ENCODE measurements around the gene L3MBTL2. TPM values are rescaled to one million over a fixed set of nuclear protein-coding genes. Genes with fewer than 3 reads are reported as not detected.

Gene L3MBTL2
- total RNA-seq, 4 donors from 2014 or later = 2.1 to 35.1 (median 22.2) TPM

DNA sequence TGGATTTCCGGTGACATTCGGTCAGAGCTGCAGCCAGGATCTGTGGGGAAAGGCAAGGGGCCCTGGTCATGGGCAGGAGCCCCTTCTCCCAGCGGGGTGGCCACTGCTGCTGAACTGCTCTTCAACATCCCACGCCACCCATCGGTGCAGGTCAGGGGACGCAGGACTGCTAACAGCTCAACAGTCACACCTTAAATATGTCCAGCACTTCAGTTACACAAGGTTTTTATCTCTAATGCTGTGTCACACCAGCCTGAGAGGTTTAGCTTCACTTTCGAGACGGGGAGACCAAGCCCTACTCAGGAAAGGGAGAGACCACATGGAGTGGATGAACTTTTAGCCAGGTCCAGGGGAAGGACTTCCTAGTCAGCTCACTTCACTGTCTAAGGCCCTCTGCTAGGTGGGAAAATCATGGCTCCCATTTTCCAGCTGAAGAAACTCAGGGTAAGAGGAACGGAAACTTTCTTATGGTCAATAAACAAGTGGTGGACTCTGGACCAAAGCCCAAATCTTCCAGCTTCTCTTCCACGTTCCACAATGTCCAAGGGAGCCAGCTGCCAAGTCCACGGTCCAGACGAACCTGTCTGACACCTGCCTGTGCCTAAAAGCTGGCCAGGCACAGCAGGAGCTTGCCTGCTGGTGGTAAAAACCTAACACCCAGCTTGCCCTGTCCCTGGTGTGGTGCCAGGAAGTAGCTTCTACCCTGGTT lies 56.6 kb downstream of the L3MBTL2 start:
- no peak for DNase-seq
- Histone ChIP-seq H3K9me3 (no peaks in the 10 kb centered on the region), H3K4me1 (no peaks in the 10 kb centered on the region), H3K36me3 (no peaks in the 10 kb centered on the region), H3K27me3 (no peaks in the 10 kb centered on the region), H3K4me3 (no peak overlapping the region), H3K27ac (no peak overlapping the region)
- intact Hi-C loops (cut with DNase I; ENCODE audit: low total_unique reads) = no loop called here
- no peak for TF ChIP-seq POLR2A (IDR thresholded peaks at IDR 0.05)
- TF ChIP-seq, protein P1, sequence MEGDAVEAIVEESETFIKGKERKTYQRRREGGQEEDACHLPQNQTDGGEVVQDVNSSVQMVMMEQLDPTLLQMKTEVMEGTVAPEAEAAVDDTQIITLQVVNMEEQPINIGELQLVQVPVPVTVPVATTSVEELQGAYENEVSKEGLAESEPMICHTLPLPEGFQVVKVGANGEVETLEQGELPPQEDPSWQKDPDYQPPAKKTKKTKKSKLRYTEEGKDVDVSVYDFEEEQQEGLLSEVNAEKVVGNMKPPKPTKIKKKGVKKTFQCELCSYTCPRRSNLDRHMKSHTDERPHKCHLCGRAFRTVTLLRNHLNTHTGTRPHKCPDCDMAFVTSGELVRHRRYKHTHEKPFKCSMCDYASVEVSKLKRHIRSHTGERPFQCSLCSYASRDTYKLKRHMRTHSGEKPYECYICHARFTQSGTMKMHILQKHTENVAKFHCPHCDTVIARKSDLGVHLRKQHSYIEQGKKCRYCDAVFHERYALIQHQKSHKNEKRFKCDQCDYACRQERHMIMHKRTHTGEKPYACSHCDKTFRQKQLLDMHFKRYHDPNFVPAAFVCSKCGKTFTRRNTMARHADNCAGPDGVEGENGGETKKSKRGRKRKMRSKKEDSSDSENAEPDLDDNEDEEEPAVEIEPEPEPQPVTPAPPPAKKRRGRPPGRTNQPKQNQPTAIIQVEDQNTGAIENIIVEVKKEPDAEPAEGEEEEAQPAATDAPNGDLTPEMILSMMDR (IDR thresholded peaks at IDR 0.05) = no peak

DNA sequence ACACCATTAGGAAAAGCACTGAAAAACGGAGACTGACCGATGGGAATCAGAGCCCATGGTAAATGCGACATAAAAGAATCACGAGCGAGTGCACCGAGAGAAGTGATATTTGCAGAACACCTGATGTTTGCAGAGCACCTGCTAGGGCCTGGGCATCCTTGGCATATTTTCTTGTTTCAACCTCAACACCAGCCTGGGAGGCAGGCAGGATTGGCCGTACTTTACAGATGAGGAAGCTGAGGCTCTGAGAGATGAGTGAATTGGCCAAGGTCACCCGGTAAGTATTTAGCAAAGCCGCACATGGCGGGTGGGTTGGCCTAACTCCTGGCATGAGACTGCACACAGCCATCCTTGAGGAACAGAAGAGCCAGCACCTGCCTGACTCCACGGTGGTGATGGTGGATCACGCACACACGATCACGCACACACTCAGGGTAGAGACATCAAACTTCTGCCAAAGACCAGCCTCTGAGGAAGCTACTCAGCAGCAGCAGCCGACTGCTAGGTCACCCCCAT lies 57.2 kb downstream of the L3MBTL2 start:
- intact Hi-C loops (cut with DNase I; ENCODE audit: low total_unique reads) = no loop called here
- Histone ChIP-seq H3K27ac (no peak overlapping the region), H3K27me3 (no peaks in the 10 kb centered on the region), H3K9me3 (no peaks in the 10 kb centered on the region), H3K4me3 (no peak overlapping the region), H3K36me3 (no peaks in the 10 kb centered on the region), H3K4me1 (no peaks in the 10 kb centered on the region)
- TF ChIP-seq POLR2A (IDR thresholded peaks at IDR 0.05) = no peak
- TF ChIP-seq, protein P1 (IDR thresholded peaks at IDR 0.05) = no peak
- DNase-seq = no peak

DNA sequence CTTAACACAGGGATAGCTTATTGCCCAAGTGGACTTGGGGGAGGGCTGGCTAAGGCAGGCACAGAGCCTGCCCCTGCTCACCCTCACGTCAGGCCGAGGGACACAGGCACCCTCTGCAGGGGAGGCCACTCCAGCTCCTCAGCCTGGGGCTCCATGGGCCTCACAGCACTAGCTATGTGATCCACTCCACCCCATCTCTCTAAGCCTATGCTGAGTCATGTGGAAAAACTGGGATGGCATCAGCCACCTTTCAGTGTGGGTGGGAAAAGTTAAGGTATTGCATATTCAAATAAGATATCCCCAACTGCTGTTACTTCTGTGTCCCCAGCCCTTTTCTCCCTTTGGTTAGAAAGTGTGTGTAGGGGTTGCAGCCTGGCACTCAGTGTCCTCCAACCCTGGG lies 58.6 kb downstream of the L3MBTL2 start:
- Histone ChIP-seq H3K4me1 (no peaks in the 10 kb centered on the region), H3K27ac (no peak overlapping the region), H3K36me3 (no peaks in the 10 kb centered on the region), H3K9me3 (no peaks in the 10 kb centered on the region), H3K27me3 (no peaks in the 10 kb centered on the region), H3K4me3 (no peak overlapping the region)
- intact Hi-C loops (cut with DNase I; ENCODE audit: low total_unique reads) = no loop called here
- TF ChIP-seq, protein P1 (IDR thresholded peaks at IDR 0.05) = no peak
- TF ChIP-seq POLR2A (IDR thresholded peaks at IDR 0.05) = no peak
- DNase-seq = no peak

DNA sequence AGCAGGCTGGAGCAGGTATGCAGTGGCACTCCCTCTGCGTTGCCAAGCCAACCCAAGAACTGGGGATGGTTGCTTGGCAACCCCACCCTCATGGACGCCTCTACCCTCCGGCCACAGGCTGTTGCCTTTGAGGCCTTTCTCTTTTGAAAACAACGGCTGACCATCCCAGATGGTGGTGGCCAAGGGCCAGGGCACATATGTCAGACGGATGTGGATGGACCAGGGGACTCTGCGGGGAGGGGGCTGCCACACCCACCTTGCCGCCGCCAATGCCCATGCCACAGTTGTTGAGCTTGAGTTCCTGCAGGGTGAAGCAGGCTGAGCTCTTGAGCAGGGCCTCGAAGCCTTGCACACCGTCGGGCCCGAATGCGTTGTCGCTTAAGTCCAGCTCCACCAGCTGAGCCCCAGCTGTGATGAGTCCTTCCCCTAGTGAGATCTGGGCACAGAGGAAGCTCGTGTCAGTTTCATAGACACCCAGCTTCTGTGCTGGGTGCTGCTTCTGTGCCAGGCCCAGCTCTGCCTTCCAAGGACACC lies 59.4 kb downstream of the L3MBTL2 start:
- no peaks in the 10 kb centered on the region for H3K27me3 ChIP-seq
- H3K4me3 ChIP-seq = no peak overlapping the region
- intact Hi-C loops (cut with DNase I; ENCODE audit: low total_unique reads) = no loop called here
- no peak overlapping the region for H3K27ac ChIP-seq
- DNase-seq = no peak
- TF ChIP-seq POLR2A (IDR thresholded peaks at IDR 0.05) = no peak
- TF ChIP-seq, protein P1 (IDR thresholded peaks at IDR 0.05) = no peak
- H3K36me3 ChIP-seq = no peaks in the 10 kb centered on the region
- no peaks in the 10 kb centered on the region for H3K4me1 ChIP-seq
- H3K9me3 ChIP-seq = no peaks in the 10 kb centered on the region

DNA sequence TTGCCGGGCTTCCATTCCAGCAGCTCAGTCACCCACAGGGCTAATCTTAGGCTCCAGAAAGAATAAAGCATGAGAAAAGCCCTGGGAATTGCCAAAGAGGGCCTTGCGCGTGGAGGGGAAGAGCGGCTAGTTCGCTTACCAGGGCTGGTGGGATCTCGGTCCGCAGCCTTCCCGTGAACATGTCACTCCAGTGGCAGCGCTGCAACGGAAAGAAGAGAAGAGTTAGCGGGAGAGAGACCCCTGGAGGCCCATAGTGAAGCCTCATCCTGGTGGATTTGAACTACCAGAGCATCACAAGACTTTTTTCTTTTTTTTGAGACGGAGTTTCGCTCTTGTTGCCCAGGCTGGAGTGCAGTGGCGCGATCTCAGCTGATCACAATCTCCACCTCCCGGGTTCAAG lies 62.8 kb downstream of the L3MBTL2 start:
- no peak overlapping the region for H3K4me3 ChIP-seq
- no peaks in the 10 kb centered on the region for H3K9me3 ChIP-seq
- no peaks in the 10 kb centered on the region for H3K4me1 ChIP-seq
- DNase-seq = no peak
- no peak for TF ChIP-seq POLR2A (IDR thresholded peaks at IDR 0.05)
- TF ChIP-seq, protein P1 (IDR thresholded peaks at IDR 0.05) = no peak
- H3K36me3 ChIP-seq = no peaks in the 10 kb centered on the region
- no peak overlapping the region for H3K27ac ChIP-seq
- H3K27me3 ChIP-seq = no peaks in the 10 kb centered on the region
- intact Hi-C loops (cut with DNase I; ENCODE audit: low total_unique reads) = no loop called here

Data from uterus (tissue), 4 donors.